Gastrocnemius medialis (tissue), 4 donors: ENCODE data around the gene GJC3.

Experiments
- POLR2A ChIP-seq, 2 donors: fragments of 450-650 bp; IDR thresholded peaks; one replicate each; pipeline ENCODE4 v1.6.1; 2017; ENCODE audit warnings: antibody characterized with exemption in 2 of 2, mild to moderate bottlenecking in 2 of 2, moderate library complexity in 2 of 2
- TF ChIP-seq, protein P1 (sequence below), 5 experiments: fragments of 450-650 bp in 3 of 5; fragments of 200-600 bp in 2 of 5; sonication (generic) in 2 of 5; IDR thresholded peaks in 4 of 5; conservative IDR thresholded peaks in 1 of 5; 1 replicate in 4 of 5; 2 replicates in 1 of 5; pipeline ENCODE4 v1.5.1; 2016 to 2019; ENCODE audit warnings: antibody characterized with exemption in 5 of 5, mild to moderate bottlenecking in 3 of 5, moderate library complexity in 3 of 5

DNA sequence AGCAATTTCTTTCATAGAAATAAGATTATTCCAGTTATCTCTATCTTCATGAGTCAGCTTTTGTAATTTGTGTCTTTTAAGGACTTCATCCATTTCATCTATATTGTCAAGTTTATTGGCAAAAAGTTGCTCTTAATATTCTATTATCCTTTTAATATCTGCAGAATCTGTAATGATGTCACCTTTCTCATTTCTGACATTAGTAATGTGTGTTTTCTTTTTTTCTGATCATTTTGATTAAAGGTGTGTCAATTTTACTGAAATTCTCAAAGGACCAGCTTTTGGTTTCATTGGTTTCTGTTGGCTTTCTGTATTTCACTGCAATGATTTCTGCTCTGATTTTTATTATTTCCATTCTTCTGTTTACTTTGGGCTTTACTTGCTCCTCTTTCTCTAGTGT lies 34.7 kb downstream of the GJC3 start:
- TF ChIP-seq, protein P1, sequence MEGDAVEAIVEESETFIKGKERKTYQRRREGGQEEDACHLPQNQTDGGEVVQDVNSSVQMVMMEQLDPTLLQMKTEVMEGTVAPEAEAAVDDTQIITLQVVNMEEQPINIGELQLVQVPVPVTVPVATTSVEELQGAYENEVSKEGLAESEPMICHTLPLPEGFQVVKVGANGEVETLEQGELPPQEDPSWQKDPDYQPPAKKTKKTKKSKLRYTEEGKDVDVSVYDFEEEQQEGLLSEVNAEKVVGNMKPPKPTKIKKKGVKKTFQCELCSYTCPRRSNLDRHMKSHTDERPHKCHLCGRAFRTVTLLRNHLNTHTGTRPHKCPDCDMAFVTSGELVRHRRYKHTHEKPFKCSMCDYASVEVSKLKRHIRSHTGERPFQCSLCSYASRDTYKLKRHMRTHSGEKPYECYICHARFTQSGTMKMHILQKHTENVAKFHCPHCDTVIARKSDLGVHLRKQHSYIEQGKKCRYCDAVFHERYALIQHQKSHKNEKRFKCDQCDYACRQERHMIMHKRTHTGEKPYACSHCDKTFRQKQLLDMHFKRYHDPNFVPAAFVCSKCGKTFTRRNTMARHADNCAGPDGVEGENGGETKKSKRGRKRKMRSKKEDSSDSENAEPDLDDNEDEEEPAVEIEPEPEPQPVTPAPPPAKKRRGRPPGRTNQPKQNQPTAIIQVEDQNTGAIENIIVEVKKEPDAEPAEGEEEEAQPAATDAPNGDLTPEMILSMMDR (IDR thresholded peaks at IDR 0.05 in 4 of 5, conservative IDR thresholded peaks at IDR 0.05 in 1 of 5) = no peak
- TF ChIP-seq POLR2A (IDR thresholded peaks at IDR 0.05) = no peak
